Thoracic aorta (tissue), 2 donors: ENCODE data around the gene STX8. TPM values are rescaled to one million over a fixed set of nuclear protein-coding genes. Genes with fewer than 3 reads are reported as not detected.
"Not testable (repeated sequence)": the region's sequence is repeated elsewhere in the genome, so short reads cannot be mapped to it uniquely, and the experiment has no call there.

Experiments
- ATAC-seq: fragments of 150-250 bp; one replicate; pipeline ENCODE4 v1.8.0; 2017; ENCODE audit warnings: low read depth; ENCODE audit not compliant: insufficient number of reproducible peaks, low FRiP score
- DNase-seq: peaks from one replicate; pipeline ENCODE4 v3.0.0-alpha.2; 2020; ENCODE audit warnings: low spot score
- H3K27ac ChIP-seq, 2 donors: fragments of 200-600 bp; sonication (generic); 1 replicate in 1 of 2; 2 replicates in 1 of 2; pipeline ENCODE4 v1.5.1; 2016; ENCODE audit warnings: mild to moderate bottlenecking in 2 of 2, moderate library complexity in 2 of 2
- H3K27me3 ChIP-seq: fragments of 200-600 bp; sonication (generic); replicated peaks from 2 replicates; pipeline ENCODE4 v1.6.0; 2016; ENCODE audit warnings: mild to moderate bottlenecking; ENCODE audit not compliant: insufficient read depth
- H3K36me3 ChIP-seq: fragments of 200-600 bp; sonication (generic); one replicate; pipeline ENCODE4 v1.5.1; 2016
- H3K4me1 ChIP-seq, 2 donors: fragments of 200-600 bp; sonication (generic); 1 replicate in 1 of 2; 2 replicates in 1 of 2; pipeline versions ENCODE4 v1.5.1 to v1.6.0; 2016; ENCODE audit warnings: low read depth in 2 of 2, mild to moderate bottlenecking in 1 of 2; ENCODE audit not compliant: control insufficient read depth in 1 of 2
- H3K4me3 ChIP-seq: fragments of 200-600 bp; sonication (generic); 2 replicates; pipeline ENCODE4 v1.5.1; 2016; ENCODE audit warnings: mild to moderate bottlenecking
- H3K9me3 ChIP-seq: fragments of 200-600 bp; sonication (generic); 2 replicates; pipeline ENCODE4 v1.5.1; 2016
- CTCF ChIP-seq: fragments of 200-600 bp; sonication (generic); IDR thresholded peaks from one replicate; pipeline ENCODE4 v1.5.1; 2019; ENCODE audit warnings: antibody characterized with exemption
- total RNA-seq, 2 donors: library from RNA; depleted of rRNA; stranded (reverse); fragments of >200 nt; gene quantifications; one replicate each; pipeline versions ENCODE4 v1.1.0 to v1.2.3, GENCODE V29; 2016

The STX8 gene
- total RNA-seq, 2 donors from 2014 or later = 93.9 to 99.8 TPM

GRCh38 chr17:9606453-9606852 is 30.8 kb upstream of the STX8 start:
- Histone ChIP-seq H3K27me3 (no peaks in the 10 kb centered on the region), H3K9me3 (no peaks in the 10 kb centered on the region), H3K36me3 (no peaks in the 10 kb centered on the region), H3K27ac (no peak overlapping the region), H3K4me1 (no peaks in the 10 kb centered on the region), H3K4me3 (no peak overlapping the region)
- TF ChIP-seq CTCF = no peak
- no peak for ATAC-seq
- no peak for DNase-seq

- DNase-seq, H3K27me3 ChIP-seq, ATAC-seq: not testable (repeated sequence)
These were observed 29.0 kb upstream of the STX8 start for GRCh38 chr17:9604583-9604982.

GRCh38 chr17:9598661-9599060 is 23.0 kb upstream of the STX8 start:
- Histone ChIP-seq H3K36me3 (no peaks in the 10 kb centered on the region), H3K4me3 (no peak overlapping the region), H3K9me3 (no peaks in the 10 kb centered on the region), H3K27ac (no peak overlapping the region), H3K27me3 (no peaks in the 10 kb centered on the region), H3K4me1 (no peaks in the 10 kb centered on the region)
- no peak for TF ChIP-seq CTCF
- ATAC-seq = no peak
- DNase-seq = no peak

More at GRCh38 chr17:9604583-9604982, 29.0 kb upstream of the STX8 start:
- not testable (repeated sequence) for H3K27ac ChIP-seq, H3K36me3 ChIP-seq, H3K9me3 ChIP-seq, H3K4me3 ChIP-seq, H3K4me1 ChIP-seq

GRCh38 chr17:9597638-9598037 is 22.0 kb upstream of the STX8 start:
- H3K9me3 ChIP-seq, H3K27ac ChIP-seq, DNase-seq, H3K27me3 ChIP-seq, ATAC-seq, H3K4me3 ChIP-seq, H3K36me3 ChIP-seq, H3K4me1 ChIP-seq: not testable (repeated sequence)

- no peaks in the 10 kb centered on the region for H3K9me3 ChIP-seq
- ATAC-seq (no peak), DNase-seq (no peak)
- H3K27ac ChIP-seq = no peak overlapping the region
- no peak for TF ChIP-seq CTCF
- no peaks in the 10 kb centered on the region for H3K36me3 ChIP-seq
- no peak overlapping the region for H3K4me3 ChIP-seq
- H3K27me3 ChIP-seq = no peaks in the 10 kb centered on the region
- no peaks in the 10 kb centered on the region for H3K4me1 ChIP-seq
These were observed 18.4 kb upstream of the STX8 start for GRCh38 chr17:9594065-9594464.

GRCh38 chr17:9587969-9588656 is 12.5 kb upstream of the STX8 start:
- no peaks in the 10 kb centered on the region for H3K36me3 ChIP-seq
- no peaks in the 10 kb centered on the region for H3K4me1 ChIP-seq
- H3K4me3 ChIP-seq = no peak overlapping the region
- no peak overlapping the region for H3K27ac ChIP-seq
- TF ChIP-seq CTCF = no peak
- no peaks in the 10 kb centered on the region for H3K9me3 ChIP-seq
- DNase-seq (no peak), ATAC-seq (no peak)
- H3K27me3 ChIP-seq = no peaks in the 10 kb centered on the region
